NT2/D1 (cell line): ENCODE results near the gene KLHL30.

ENCODE experiments used
- DNase-seq: peaks from one replicate; pipeline ENCODE4 v3.0.0-alpha.2; 2011; ENCODE audit warnings: low read depth, low spot score
- H3K27me3 ChIP-seq: 2 replicates; pipeline ENCODE4 v1.6.0; 2011; ENCODE audit warnings: mild to moderate bottlenecking; ENCODE audit not compliant: insufficient read length, insufficient read depth
- H3K36me3 ChIP-seq: 2 replicates; pipeline ENCODE4 v1.6.1; 2011; ENCODE audit warnings: mild to moderate bottlenecking, low read length, mixed read lengths; ENCODE audit not compliant: insufficient read depth, insufficient read length
- H3K4me1 ChIP-seq: 2 replicates; pipeline ENCODE4 v1.5.1; 2011; ENCODE audit not compliant: insufficient read depth, insufficient read length
- H3K4me3 ChIP-seq: 2 replicates; pipeline ENCODE4 v1.5.1; 2011; ENCODE audit warnings: low read depth; ENCODE audit not compliant: insufficient read length
- H3K9ac ChIP-seq: 2 replicates; pipeline ENCODE4 v1.6.0; 2011; ENCODE audit warnings: low read depth; ENCODE audit not compliant: insufficient read length
- H3K9me3 ChIP-seq: 2 replicates; pipeline ENCODE4 v1.5.1; 2011; ENCODE audit warnings: mild to moderate bottlenecking, low read length; ENCODE audit not compliant: insufficient read depth
- SUZ12 ChIP-seq: IDR thresholded peaks from 2 replicates; pipeline ENCODE4 v1.6.1; 2011; ENCODE audit not compliant: insufficient read length, insufficient read depth; ENCODE audit errors: extremely low read depth
- YY1 ChIP-seq: IDR thresholded peaks from 2 replicates; pipeline ENCODE4 v1.6.1; 2011; ENCODE audit not compliant: insufficient read length, insufficient read depth
- ZNF274 ChIP-seq: IDR thresholded peaks from 2 replicates; pipeline ENCODE4 v1.6.1; 2011; ENCODE audit warnings: mild to moderate bottlenecking, low read depth, low read length

Gene KLHL30

GRCh38 chr2:238145046-238145445, 6.6 kb downstream of the KLHL30 start:
- Histone ChIP-seq H3K27me3 (no peaks in the 10 kb centered on the region), H3K9ac (no peak overlapping the region), H3K36me3 (peaks cover 19% of the 10 kb centered on the region), H3K4me1 (peaks cover 8% of the 10 kb centered on the region), H3K4me3 (no peak overlapping the region), H3K9me3 (no peaks in the 10 kb centered on the region)
- no peak for DNase-seq
- TF ChIP-seq SUZ12 (no peak), ZNF274 (no peak), YY1 (no peak)

- H3K9me3 ChIP-seq = no peaks in the 10 kb centered on the region
- TF ChIP-seq SUZ12 (no peak), ZNF274 (no peak), YY1 (no peak)
- no peak overlapping the region for H3K4me3 ChIP-seq
- H3K9ac ChIP-seq = no peak overlapping the region
- H3K27me3 ChIP-seq = no peaks in the 10 kb centered on the region
- H3K36me3 ChIP-seq = peaks cover 12% of the 10 kb centered on the region
- H3K4me1 ChIP-seq = peaks cover 13% of the 10 kb centered on the region
- DNase-seq = no peak
Observed at GRCh38 chr2:238145851-238146250, 7.4 kb downstream of the KLHL30 start.

GRCh38 chr2:238146884-238147544, 8.5 kb downstream of the KLHL30 start:
- Histone ChIP-seq H3K9ac (no peak overlapping the region), H3K27me3 (no peaks in the 10 kb centered on the region), H3K4me1 (peaks cover 19% of the 10 kb centered on the region), H3K36me3 (peaks cover 5% of the 10 kb centered on the region), H3K4me3 (no peak overlapping the region), H3K9me3 (no peaks in the 10 kb centered on the region)
- TF ChIP-seq ZNF274 = no peak
- no peak for TF ChIP-seq YY1
- TF ChIP-seq SUZ12 = no peak
- no peak for DNase-seq

GRCh38 chr2:238148981-238149380, 10.5 kb downstream of the KLHL30 start:
- no peaks in the 10 kb centered on the region for H3K27me3 ChIP-seq
- H3K4me1 ChIP-seq = peaks cover 19% of the 10 kb centered on the region
- H3K4me3 ChIP-seq = no peak overlapping the region
- H3K36me3 ChIP-seq = no peaks in the 10 kb centered on the region
- TF ChIP-seq YY1 = no peak
- no peak for TF ChIP-seq ZNF274
- TF ChIP-seq SUZ12 = no peak
- DNase-seq = no peak
- peaks cover under 1% of the 10 kb centered on the region; the same call in 1 of the 2 replicates for H3K9me3 ChIP-seq
- H3K9ac ChIP-seq = no peak overlapping the region

- peak overlapping the region; percentile 53 for H3K9ac ChIP-seq
- TF ChIP-seq ZNF274 (no peak), SUZ12 (no peak), YY1 (no peak)
- no peaks in the 10 kb centered on the region for H3K36me3 ChIP-seq
- H3K4me1 ChIP-seq = peaks cover 19% of the 10 kb centered on the region
- DNase-seq = no peak
- H3K9me3 ChIP-seq = peaks cover 7% of the 10 kb centered on the region; the same call in 1 of the 2 replicates
- no peaks in the 10 kb centered on the region for H3K27me3 ChIP-seq
- no peak overlapping the region for H3K4me3 ChIP-seq
Observed at GRCh38 chr2:238149841-238150572, 11.5 kb downstream of the KLHL30 start.

GRCh38 chr2:238150686-238151085, 12.2 kb downstream of the KLHL30 start:
- no peaks in the 10 kb centered on the region for H3K27me3 ChIP-seq
- no peak overlapping the region for H3K4me3 ChIP-seq
- peaks cover 7% of the 10 kb centered on the region; the same call in 1 of the 2 replicates for H3K9me3 ChIP-seq
- H3K9ac ChIP-seq = peak overlapping the region; percentile 53
- peaks cover 19% of the 10 kb centered on the region for H3K4me1 ChIP-seq
- TF ChIP-seq SUZ12 = no peak
- no peaks in the 10 kb centered on the region for H3K36me3 ChIP-seq
- DNase-seq = no peak

- H3K9me3 ChIP-seq = peaks cover 7% of the 10 kb centered on the region; the same call in 1 of the 2 replicates
- peak overlapping the region; percentile 39 for H3K9ac ChIP-seq
- no peak overlapping the region for H3K4me3 ChIP-seq
- no peaks in the 10 kb centered on the region for H3K27me3 ChIP-seq
- no peak for DNase-seq
- no peak for TF ChIP-seq SUZ12
- no peak for TF ChIP-seq ZNF274
- no peak for TF ChIP-seq YY1
- H3K36me3 ChIP-seq = no peaks in the 10 kb centered on the region
- peaks cover 19% of the 10 kb centered on the region for H3K4me1 ChIP-seq
Observed at GRCh38 chr2:238151205-238151604, 12.7 kb downstream of the KLHL30 start.
